ENCODE results near the gene PCMTD2.

DNA sequence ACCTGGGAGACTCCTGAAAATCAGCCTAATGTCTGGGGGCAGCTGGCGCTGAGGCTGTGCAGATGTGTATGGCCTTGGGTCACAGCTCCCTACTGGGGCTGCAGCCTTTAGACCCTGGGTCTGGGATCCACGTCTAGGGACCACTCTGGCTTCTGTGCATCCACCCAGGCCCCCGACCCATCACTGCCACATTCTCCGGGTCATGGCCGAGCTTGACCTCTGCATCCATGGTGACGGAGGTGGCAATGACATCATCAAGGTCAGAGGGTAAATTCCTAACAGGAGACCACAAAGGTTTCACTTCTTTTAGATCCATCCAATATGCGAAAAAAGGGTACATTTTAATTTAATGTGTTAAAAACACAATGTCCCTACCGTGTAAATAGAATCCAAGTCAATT, 14.5 kb upstream of the PCMTD2 start:
- TF ChIP-seq, protein P1, sequence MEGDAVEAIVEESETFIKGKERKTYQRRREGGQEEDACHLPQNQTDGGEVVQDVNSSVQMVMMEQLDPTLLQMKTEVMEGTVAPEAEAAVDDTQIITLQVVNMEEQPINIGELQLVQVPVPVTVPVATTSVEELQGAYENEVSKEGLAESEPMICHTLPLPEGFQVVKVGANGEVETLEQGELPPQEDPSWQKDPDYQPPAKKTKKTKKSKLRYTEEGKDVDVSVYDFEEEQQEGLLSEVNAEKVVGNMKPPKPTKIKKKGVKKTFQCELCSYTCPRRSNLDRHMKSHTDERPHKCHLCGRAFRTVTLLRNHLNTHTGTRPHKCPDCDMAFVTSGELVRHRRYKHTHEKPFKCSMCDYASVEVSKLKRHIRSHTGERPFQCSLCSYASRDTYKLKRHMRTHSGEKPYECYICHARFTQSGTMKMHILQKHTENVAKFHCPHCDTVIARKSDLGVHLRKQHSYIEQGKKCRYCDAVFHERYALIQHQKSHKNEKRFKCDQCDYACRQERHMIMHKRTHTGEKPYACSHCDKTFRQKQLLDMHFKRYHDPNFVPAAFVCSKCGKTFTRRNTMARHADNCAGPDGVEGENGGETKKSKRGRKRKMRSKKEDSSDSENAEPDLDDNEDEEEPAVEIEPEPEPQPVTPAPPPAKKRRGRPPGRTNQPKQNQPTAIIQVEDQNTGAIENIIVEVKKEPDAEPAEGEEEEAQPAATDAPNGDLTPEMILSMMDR (IDR thresholded peaks at IDR 0.05; ENCODE audit: low read depth, low read length, poor library complexity, severe bottlenecking): no peak
- no peak for TF ChIP-seq EZH2phosphoT487 (IDR thresholded peaks at IDR 0.05; ENCODE audit: borderline replicate concordance, low read length)

Data from DOHH2 (cell line).